ENCODE results near the gene FAM50B.

DNA sequence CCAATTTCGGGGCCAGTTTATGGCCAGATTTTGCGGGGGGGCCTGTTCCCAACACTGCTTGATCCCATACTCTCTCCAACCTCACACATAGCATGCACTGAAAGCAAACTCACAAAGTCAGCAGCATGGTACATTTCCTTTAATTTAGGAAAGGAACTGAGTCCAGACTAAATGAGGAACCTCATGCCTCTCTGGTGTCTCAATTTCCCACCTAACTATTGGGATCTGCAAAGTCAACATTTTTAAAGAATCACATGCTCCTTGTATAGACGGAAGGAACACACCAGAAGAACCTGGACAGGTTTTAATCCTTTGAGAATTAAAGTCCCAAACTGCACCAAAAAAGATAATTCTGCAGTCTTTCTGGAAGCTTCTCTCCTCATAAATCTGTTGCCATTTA, 33.3 kb downstream of the FAM50B start:
- TF ChIP-seq EZH2phosphoT487 (IDR thresholded peaks at IDR 0.05; ENCODE audit: low read depth, severe bottlenecking, unreplicated experiment) (no peak), EZH2 (IDR thresholded peaks at IDR 0.05; ENCODE audit: borderline replicate concordance) (no peak)
- TF ChIP-seq, protein P1, sequence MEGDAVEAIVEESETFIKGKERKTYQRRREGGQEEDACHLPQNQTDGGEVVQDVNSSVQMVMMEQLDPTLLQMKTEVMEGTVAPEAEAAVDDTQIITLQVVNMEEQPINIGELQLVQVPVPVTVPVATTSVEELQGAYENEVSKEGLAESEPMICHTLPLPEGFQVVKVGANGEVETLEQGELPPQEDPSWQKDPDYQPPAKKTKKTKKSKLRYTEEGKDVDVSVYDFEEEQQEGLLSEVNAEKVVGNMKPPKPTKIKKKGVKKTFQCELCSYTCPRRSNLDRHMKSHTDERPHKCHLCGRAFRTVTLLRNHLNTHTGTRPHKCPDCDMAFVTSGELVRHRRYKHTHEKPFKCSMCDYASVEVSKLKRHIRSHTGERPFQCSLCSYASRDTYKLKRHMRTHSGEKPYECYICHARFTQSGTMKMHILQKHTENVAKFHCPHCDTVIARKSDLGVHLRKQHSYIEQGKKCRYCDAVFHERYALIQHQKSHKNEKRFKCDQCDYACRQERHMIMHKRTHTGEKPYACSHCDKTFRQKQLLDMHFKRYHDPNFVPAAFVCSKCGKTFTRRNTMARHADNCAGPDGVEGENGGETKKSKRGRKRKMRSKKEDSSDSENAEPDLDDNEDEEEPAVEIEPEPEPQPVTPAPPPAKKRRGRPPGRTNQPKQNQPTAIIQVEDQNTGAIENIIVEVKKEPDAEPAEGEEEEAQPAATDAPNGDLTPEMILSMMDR (IDR thresholded peaks at IDR 0.05; ENCODE audit: poor library complexity) = no peak
